ENCODE measurements around the gene USP50. TPM values are rescaled to one million over a fixed set of nuclear protein-coding genes. Genes with fewer than 3 reads are reported as not detected.

The USP50 gene
- total and polyA plus RNA-seq, 2 donors (not counting 3 experiments of a cell fraction or from before 2014, with no cell fraction given), result not detected

DNA sequence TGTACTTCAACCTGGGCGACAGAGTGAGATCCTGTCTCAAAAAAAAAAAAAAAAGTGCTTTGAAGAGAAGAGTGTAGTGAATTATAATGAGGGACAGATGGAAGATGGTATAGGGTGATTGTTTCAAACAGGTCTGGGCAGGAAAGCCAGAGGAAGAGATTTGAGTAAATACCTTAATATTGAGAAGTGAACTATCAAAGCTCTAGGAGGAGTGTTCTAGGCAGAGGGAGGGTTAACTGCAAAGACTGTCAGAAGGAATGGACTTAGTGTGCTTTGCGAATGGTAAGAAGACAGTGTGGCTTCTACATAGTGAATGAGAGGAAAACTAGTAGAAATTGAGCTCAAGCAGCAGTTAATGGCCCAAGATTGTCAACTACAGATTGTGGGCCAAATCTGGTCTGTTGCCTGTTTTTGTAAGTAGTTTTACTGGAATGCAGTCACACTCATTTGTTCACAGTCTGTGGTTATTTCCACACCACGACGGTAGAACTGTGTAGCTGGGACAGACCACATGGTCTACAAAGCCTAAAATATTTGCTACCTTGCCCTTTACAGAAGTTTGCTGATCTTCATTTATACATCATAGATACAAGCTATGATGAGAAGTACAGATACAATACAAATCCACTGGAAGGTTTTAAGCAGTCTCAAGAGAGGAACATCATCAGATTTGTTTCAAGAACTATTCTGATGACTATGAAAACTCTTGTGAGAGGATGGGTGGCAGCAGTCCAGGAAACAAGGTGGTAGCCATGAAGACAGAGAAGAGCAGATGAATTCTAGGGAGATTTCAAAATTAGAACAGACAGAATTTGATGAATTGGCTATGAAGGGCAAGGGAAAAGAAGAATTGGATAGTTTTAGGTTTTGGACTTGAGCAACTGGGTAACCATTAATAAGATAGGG is 16.5 kb upstream of the USP50 start:
- H3K9me3 ChIP-seq (replicated peaks; ENCODE audit: control insufficient read depth, insufficient read depth, low read length), result no peaks in the 10 kb centered on the region
- intact Hi-C loops (cut with micrococcal nuclease) (no loop called here), dilution Hi-C loops (cut with MboI; ENCODE audit: extremely low pct_ligation_motif_present, low sequenced_read_pairs) (no loop called here)
- no peaks in the 10 kb centered on the region for H3K9me1 ChIP-seq (replicated peaks; ENCODE audit: control insufficient read depth, extremely low read depth, insufficient read depth, low read length)
- TF ChIP-seq GATA2 (IDR thresholded peaks at IDR 0.05; ENCODE audit: insufficient read depth, insufficient read length, low read depth, low read length), result no peak
- TF ChIP-seq JUN (IDR thresholded peaks at IDR 0.05; ENCODE audit: borderline replicate concordance, insufficient read depth, insufficient read length, low read depth), result no peak
- no peak for TF ChIP-seq POLR2A (IDR thresholded peaks at IDR 0.05; ENCODE audit: low read depth, low read length)
- TF ChIP-seq, protein P1, sequence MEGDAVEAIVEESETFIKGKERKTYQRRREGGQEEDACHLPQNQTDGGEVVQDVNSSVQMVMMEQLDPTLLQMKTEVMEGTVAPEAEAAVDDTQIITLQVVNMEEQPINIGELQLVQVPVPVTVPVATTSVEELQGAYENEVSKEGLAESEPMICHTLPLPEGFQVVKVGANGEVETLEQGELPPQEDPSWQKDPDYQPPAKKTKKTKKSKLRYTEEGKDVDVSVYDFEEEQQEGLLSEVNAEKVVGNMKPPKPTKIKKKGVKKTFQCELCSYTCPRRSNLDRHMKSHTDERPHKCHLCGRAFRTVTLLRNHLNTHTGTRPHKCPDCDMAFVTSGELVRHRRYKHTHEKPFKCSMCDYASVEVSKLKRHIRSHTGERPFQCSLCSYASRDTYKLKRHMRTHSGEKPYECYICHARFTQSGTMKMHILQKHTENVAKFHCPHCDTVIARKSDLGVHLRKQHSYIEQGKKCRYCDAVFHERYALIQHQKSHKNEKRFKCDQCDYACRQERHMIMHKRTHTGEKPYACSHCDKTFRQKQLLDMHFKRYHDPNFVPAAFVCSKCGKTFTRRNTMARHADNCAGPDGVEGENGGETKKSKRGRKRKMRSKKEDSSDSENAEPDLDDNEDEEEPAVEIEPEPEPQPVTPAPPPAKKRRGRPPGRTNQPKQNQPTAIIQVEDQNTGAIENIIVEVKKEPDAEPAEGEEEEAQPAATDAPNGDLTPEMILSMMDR (IDR thresholded peaks at IDR 0.05; ENCODE audit: extremely low read depth in 1 of 2, insufficient read depth in 1 of 2, low read depth in 1 of 2, low read length in 2 of 2), result no peak
- TF ChIP-seq, protein P2, sequence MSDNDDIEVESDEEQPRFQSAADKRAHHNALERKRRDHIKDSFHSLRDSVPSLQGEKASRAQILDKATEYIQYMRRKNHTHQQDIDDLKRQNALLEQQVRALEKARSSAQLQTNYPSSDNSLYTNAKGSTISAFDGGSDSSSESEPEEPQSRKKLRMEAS (IDR thresholded peaks at IDR 0.05; ENCODE audit: insufficient read depth, insufficient read length), result no peak
- TF ChIP-seq POLR2AphosphoS5 (IDR thresholded peaks at IDR 0.05; ENCODE audit: insufficient read depth, low read depth, low read length), result no peak
- TF ChIP-seq FOS (IDR thresholded peaks at IDR 0.05; ENCODE audit: borderline replicate concordance, insufficient read depth, low read length), result no peak
- BruUV-seq (replicated peaks), result no TSS peak
- DNase-seq (ENCODE audit: low read depth, low spot score), result no peak
- FAIRE-seq, result no peak
- ChIA-PET CTCF (interaction anchor here (1.7 kb wide), 1 partner anchor 15 kb away, joined by 4 read pairs; no protein-coding TSS in a partner anchor), POLR2A (no interaction called here)
- no peak overlapping the region for H3K4me2 ChIP-seq (ENCODE audit: insufficient read depth, low read length)
- H3K27me3 ChIP-seq (ENCODE audit: control insufficient read depth in 2 of 2, insufficient read depth in 2 of 2, low read length in 2 of 2), result no peaks in the 10 kb centered on the region
- no peaks in the 10 kb centered on the region for H3K79me2 ChIP-seq (ENCODE audit: control insufficient read depth, insufficient read depth, low read length)
- peaks cover 0 to 7% of the 10 kb centered on the region in 2 experiments for H3K36me3 ChIP-seq (ENCODE audit: control insufficient read depth in 2 of 2, extremely low read depth in 1 of 2, insufficient read depth in 2 of 2, low read length in 2 of 2)
- H4K20me1 ChIP-seq (replicated peaks; ENCODE audit: control insufficient read depth, extremely low read depth, insufficient read depth, low read length), result no peaks in the 10 kb centered on the region
- no peak overlapping the region for H2AFZ ChIP-seq (ENCODE audit: low read depth, low read length)
- no peak overlapping the region for H3K27ac ChIP-seq (ENCODE audit: insufficient read depth, low read depth, low read length)
- no peak overlapping the region for H3K4me3 ChIP-seq (replicated peaks in 1 of 3; ENCODE audit: insufficient read depth in 1 of 3, low read depth in 1 of 3, low read length in 3 of 3)
- no peak overlapping the region for H3K9ac ChIP-seq (replicated peaks; ENCODE audit: extremely low read depth, insufficient read depth, low read length)
- H3K4me1 ChIP-seq (ENCODE audit: control insufficient read depth, extremely low read depth, insufficient read depth, low read length), result no peaks in the 10 kb centered on the region
